Endothelial cell of umbilical vein (primary cell): Measurements from ENCODE around the gene FBXL14. TPM values are rescaled to one million over a fixed set of nuclear protein-coding genes. Genes with fewer than 3 reads are reported as not detected.

ENCODE experiments used
- BruUV-seq: library from RNA; stranded (reverse); fragments of 400-500 nt; replicated peaks from 2 replicates; lab custom pipeline; 2021; lab: Mats Ljungman, UMichigan
- CTCF ChIA-PET: fragments of 300-600, 350-600 bp; sonication (Branson Sonifier 250); formaldehyde crosslinking; loops from one replicate; lab custom pipeline; 2021; ENCODE audit warnings: antibody characterized with exemption, inconsistent platforms; lab: Charles Lee
- POLR2A ChIA-PET: fragments of 300-600, 350-600 bp; sonication (Branson Sonifier 250); formaldehyde crosslinking; loops from one replicate; lab custom pipeline; 2021; ENCODE audit warnings: antibody characterized with exemption, inconsistent platforms; lab: Charles Lee
- DNase-seq: peaks from one replicate; pipeline ENCODE4 v3.0.0-alpha.2; 2011; ENCODE audit warnings: low read depth, low spot score
- FAIRE-seq: peaks from 2 replicates; lab custom pipeline; 2011; peaks lifted over from hg19 to GRCh38; lab: Jason Lieb, UNC
- H2AFZ ChIP-seq: 2 replicates; pipeline ENCODE4 v1.6.0; 2012; ENCODE audit warnings: low read depth, low read length, control low read depth, inconsistent platforms
- H3K27ac ChIP-seq: 2 replicates; pipeline ENCODE4 v1.5.1; 2011; ENCODE audit warnings: low read depth, mild to moderate bottlenecking, control low read depth, low read length, moderate library complexity; ENCODE audit not compliant: insufficient read depth
- H3K27me3 ChIP-seq, 2 experiments: 2 replicates each; pipeline versions ENCODE4 v1.6.0 to v1.6.1; 2011; ENCODE audit warnings: low read length in 2 of 2, mixed read lengths in 1 of 2; ENCODE audit not compliant: control insufficient read depth in 2 of 2, insufficient read depth in 2 of 2
- H3K36me3 ChIP-seq, 2 experiments: 2 replicates in 1 of 2; 3 replicates in 1 of 2; pipeline ENCODE4 v1.5.1; 2011; ENCODE audit warnings: low read length in 2 of 2, mild to moderate bottlenecking in 1 of 2, moderate library complexity in 1 of 2; ENCODE audit not compliant: control insufficient read depth in 2 of 2, insufficient read depth in 2 of 2; ENCODE audit errors: extremely low read depth in 1 of 2
- H3K4me1 ChIP-seq: 3 replicates; pipeline ENCODE4 v1.5.1; 2011; ENCODE audit warnings: mild to moderate bottlenecking, low read length; ENCODE audit not compliant: control insufficient read depth, insufficient read depth; ENCODE audit errors: extremely low read depth
- H3K4me2 ChIP-seq: 2 replicates; pipeline ENCODE4 v1.6.1; 2011; ENCODE audit warnings: low read length, control low read depth, mixed read lengths; ENCODE audit not compliant: insufficient read depth
- H3K4me3 ChIP-seq, 3 experiments: fragments of 200-600 bp in 1 of 3; sonication (generic), shearing (Covaris generic) in 1 of 3; replicated peaks in 1 of 3; 2 replicates each; pipeline ENCODE4 v1.5.1; 2011 to 2016; ENCODE audit warnings: control low read depth in 3 of 3, low read length in 3 of 3, mild to moderate bottlenecking in 2 of 3, inconsistent platforms in 1 of 3, low read depth in 1 of 3, moderate library complexity in 1 of 3; ENCODE audit not compliant: insufficient read depth in 1 of 3
- H3K79me2 ChIP-seq: 2 replicates; pipeline ENCODE4 v1.6.0; 2012; ENCODE audit warnings: low read length, inconsistent platforms; ENCODE audit not compliant: control insufficient read depth, insufficient read depth
- H3K9ac ChIP-seq: replicated peaks from 2 replicates; pipeline ENCODE3; 2011; ENCODE audit warnings: low read length, control low read depth; ENCODE audit not compliant: insufficient read depth; ENCODE audit errors: extremely low read depth
- H3K9me1 ChIP-seq: replicated peaks from 3 replicates; pipeline ENCODE4 v1.6.0; 2011; ENCODE audit warnings: mild to moderate bottlenecking, low read length; ENCODE audit not compliant: control insufficient read depth, insufficient read depth; ENCODE audit errors: extremely low read depth
- H3K9me3 ChIP-seq: replicated peaks from 2 replicates; pipeline ENCODE4 v1.5.1; 2012; ENCODE audit warnings: low read length, inconsistent platforms; ENCODE audit not compliant: control insufficient read depth, insufficient read depth
- H4K20me1 ChIP-seq: replicated peaks from 2 replicates; pipeline ENCODE3; 2011; ENCODE audit warnings: mild to moderate bottlenecking, low read length; ENCODE audit not compliant: control insufficient read depth, insufficient read depth; ENCODE audit errors: extremely low read depth
- JUN ChIP-seq: IDR thresholded peaks from 2 replicates; pipeline ENCODE4 v1.6.1; 2011; ENCODE audit warnings: borderline replicate concordance, low read depth; ENCODE audit not compliant: insufficient read length, insufficient read depth
- dilution Hi-C: fragments of 300-500 bp; cut with MboI; formaldehyde crosslinking; loops from one replicate; pipeline ENCODE4 v1.15.0; 2019; ENCODE audit warnings: low sequenced_read_pairs; ENCODE audit not compliant: extremely low pct_ligation_motif_present
- intact Hi-C: fragments of 100-400 bp; cut with micrococcal nuclease; formaldehyde crosslinking; loops from one replicate; pipeline ENCODE4 v1.10.0; 2022
- polyA plus RNA-seq, 4 experiments: library from polyadenylated mRNA; depleted of rRNA in 3 of 4; stranded (reverse) in 3 of 4; unstranded in 1 of 4; fragments of >200 nt; gene quantifications; 2 replicates each; pipeline versions ENCODE4 v1.2.1 to v1.2.3, GENCODE V29; 2011 to 2012; ENCODE audit warnings: missing spikeins in 1 of 4
- total RNA-seq: library from RNA; stranded (reverse); gene quantifications from 2 replicates; pipeline ENCODE4 v1.2.3, GENCODE V29; 2021
- TF ChIP-seq, protein P1 (sequence below), 2 donors: IDR thresholded peaks; 1 replicate in 1 of 2; 2 replicates in 1 of 2; pipeline ENCODE4 v1.5.1; 2011; ENCODE audit warnings: low read length in 2 of 2, mild to moderate bottlenecking in 2 of 2, moderate library complexity in 2 of 2, control low read depth in 1 of 2, inconsistent platforms in 1 of 2, low read depth in 1 of 2; ENCODE audit not compliant: insufficient read depth in 1 of 2; ENCODE audit errors: extremely low read depth in 1 of 2

The FBXL14 gene
- total and polyA plus RNA-seq, 2 donors (not counting 3 experiments of a cell fraction or from before 2014, with no cell fraction given): 11.3 to 15.7 TPM

DNA sequence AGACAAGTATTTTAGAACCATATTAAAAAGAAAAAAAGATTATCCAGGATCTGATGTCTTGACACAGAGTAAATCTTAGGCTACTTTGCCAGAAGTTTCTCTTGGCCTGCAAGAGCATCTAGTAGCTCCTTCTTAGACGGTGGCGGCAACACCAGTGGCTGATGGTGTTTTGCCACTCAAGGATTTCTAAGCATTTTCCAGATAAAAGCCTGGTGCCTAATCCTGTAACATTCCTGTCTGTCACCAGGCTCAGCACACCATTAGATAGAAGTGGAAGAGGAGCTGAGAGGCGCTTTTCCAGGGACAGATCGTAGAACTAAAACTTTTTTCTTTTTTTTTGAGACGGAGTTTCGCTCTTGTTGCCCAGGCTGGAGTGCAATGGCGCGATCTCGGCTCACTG is 48.7 kb upstream of the FBXL14 start:
- Histone ChIP-seq H3K36me3 (no peaks in the 10 kb centered on the region), H3K27ac (no peak overlapping the region), H3K79me2 (no peaks in the 10 kb centered on the region), H3K9me3 (no peaks in the 10 kb centered on the region), H3K27me3 (peaks cover 9 to 16% of the 10 kb centered on the region in 2 experiments), H2AFZ (no peak overlapping the region), H3K4me3 (no peak overlapping the region), H3K4me2 (no peak overlapping the region), H3K4me1 (no peaks in the 10 kb centered on the region), H3K9ac (no peak overlapping the region), H4K20me1 (no peaks in the 10 kb centered on the region), H3K9me1 (no peaks in the 10 kb centered on the region)
- intact Hi-C loops: no loop called here
- BruUV-seq: no TSS peak
- DNase-seq (no peak), FAIRE-seq (no peak)
- POLR2A ChIA-PET: no interaction called here
- TF ChIP-seq JUN: no peak
- CTCF ChIA-PET: interaction anchor here (2.4 to 4.2 kb wide), 4 partner anchors 8 to 297 kb away, joined by 9 to 42 read pairs (median 26); no protein-coding TSS in a partner anchor
- dilution Hi-C loops: loop anchor here (25.0 kb wide), 1 partner anchor 294 kb away; no protein-coding TSS in a partner anchor

DNA sequence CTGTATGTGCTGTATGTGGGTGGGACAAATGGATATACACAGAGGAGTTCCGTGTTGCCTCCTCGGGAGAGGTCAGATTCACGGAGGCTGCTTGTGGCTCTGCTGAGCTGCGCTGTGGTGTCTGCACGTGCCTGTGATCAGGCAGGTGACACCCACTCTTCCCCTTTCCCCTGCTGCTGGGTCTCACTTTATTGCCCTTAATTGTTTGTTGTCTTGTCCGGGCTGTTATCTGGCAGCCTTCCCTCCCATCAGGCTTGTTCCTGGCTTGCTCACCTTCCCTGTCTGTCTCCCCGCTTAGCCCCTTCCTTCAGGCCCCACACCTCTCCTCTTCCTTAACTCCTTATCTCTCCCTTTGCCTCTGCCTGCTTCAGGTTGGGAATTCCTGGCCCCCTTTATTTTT is 48.1 kb upstream of the FBXL14 start:
- Histone ChIP-seq H3K79me2 (no peaks in the 10 kb centered on the region), H3K4me3 (no peak overlapping the region), H3K9me3 (no peaks in the 10 kb centered on the region), H2AFZ (no peak overlapping the region), H3K27me3 (peaks cover 9 to 12% of the 10 kb centered on the region in 2 experiments), H3K9me1 (no peaks in the 10 kb centered on the region), H3K27ac (no peak overlapping the region), H4K20me1 (no peaks in the 10 kb centered on the region), H3K9ac (no peak overlapping the region), H3K4me1 (no peaks in the 10 kb centered on the region), H3K4me2 (no peak overlapping the region), H3K36me3 (no peaks in the 10 kb centered on the region)
- no TSS peak for BruUV-seq
- CTCF ChIA-PET: interaction anchor here (2.7 to 4.2 kb wide), 3 partner anchors 8 to 149 kb away, joined by 21 to 42 read pairs (median 32); no protein-coding TSS in a partner anchor
- DNase-seq (no peak), FAIRE-seq (no peak)
- intact Hi-C loops: no loop called here
- dilution Hi-C loops: loop anchor here (25.0 kb wide), 1 partner anchor 295 kb away; no protein-coding TSS in a partner anchor
- TF ChIP-seq, protein P1, sequence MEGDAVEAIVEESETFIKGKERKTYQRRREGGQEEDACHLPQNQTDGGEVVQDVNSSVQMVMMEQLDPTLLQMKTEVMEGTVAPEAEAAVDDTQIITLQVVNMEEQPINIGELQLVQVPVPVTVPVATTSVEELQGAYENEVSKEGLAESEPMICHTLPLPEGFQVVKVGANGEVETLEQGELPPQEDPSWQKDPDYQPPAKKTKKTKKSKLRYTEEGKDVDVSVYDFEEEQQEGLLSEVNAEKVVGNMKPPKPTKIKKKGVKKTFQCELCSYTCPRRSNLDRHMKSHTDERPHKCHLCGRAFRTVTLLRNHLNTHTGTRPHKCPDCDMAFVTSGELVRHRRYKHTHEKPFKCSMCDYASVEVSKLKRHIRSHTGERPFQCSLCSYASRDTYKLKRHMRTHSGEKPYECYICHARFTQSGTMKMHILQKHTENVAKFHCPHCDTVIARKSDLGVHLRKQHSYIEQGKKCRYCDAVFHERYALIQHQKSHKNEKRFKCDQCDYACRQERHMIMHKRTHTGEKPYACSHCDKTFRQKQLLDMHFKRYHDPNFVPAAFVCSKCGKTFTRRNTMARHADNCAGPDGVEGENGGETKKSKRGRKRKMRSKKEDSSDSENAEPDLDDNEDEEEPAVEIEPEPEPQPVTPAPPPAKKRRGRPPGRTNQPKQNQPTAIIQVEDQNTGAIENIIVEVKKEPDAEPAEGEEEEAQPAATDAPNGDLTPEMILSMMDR (IDR thresholded peaks at IDR 0.05; ENCODE audit: extremely low read depth in 1 of 2, insufficient read depth in 1 of 2, low read depth in 1 of 2, low read length in 2 of 2): no peak
- POLR2A ChIA-PET: no interaction called here
